ENCODE data around the gene MT1B. TPM values are rescaled to one million over a fixed set of nuclear protein-coding genes. Genes with fewer than 3 reads are reported as not detected.

MT1B gene
- total RNA-seq, 1 experiment from 2014 or later = not detected

DNA sequence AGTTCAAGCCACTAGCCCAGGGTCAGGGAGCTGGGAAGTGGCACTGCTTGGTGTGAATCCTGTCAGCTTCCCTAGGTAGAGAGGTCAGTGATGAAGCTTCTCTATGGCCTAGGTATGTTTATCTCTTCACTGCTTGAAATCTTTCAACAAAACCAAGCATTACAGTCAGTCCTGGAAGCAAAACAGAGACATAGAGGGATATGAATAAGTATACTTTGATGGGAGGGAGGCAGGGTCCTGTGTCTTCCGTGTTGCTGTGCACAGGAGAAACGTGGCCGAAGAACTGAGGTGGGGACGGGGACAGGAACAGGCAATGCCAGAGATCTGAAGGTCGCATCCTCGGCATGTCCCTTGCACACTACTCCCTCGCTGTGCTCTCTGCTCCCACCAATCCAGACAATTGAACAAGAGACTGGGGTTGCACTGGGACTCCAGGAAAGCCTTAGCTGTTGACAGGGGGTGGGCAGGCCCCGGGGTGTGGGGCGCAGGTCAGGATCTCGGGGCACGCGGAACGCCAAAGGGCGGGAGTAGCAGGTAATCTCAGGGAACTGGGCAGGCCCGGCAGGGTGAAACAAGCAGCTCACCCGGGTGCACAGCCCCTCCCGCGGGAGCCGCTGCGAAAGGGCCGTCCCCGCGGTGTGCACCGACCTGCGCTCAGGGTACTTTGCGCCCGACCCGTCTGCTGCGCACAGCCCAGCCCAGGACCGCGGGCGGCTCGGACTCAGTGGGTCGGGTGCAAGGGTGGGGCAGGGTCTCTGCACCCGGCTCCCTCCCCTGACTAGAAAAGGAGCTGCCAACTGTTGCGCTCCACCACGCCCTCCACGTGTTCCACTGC is 17.5 kb downstream of the MT1B start, which contains the start of gene MT1H:
Gene MT1H (plus strand): TSS at position 810 of the 835 bp plus-strand sequence. CDS start 71 bp downstream, outside the sequence.
- Histone ChIP-seq H3K18ac (ENCODE audit: insufficient read length, low read depth, low read length) (no peak within 1 kb of the TSS), H3K14ac (ENCODE audit: insufficient read depth, low read length) (no peak within 1 kb of the TSS), H3T11ph (ENCODE audit: low read length) (no peak within 1 kb of the TSS), H3K23ac (ENCODE audit: insufficient read length, low read depth, low read length) (no peak within 1 kb of the TSS), H3K9ac (ENCODE audit: extremely low read depth, insufficient read length, low read length) (no peak within 1 kb of the TSS), H2BK5ac (ENCODE audit: insufficient read length, low read length) (no peak within 1 kb of the TSS), H2AK5ac (ENCODE audit: insufficient read length, low read length) (no peak within 1 kb of the TSS), H4K5ac (ENCODE audit: insufficient read length, low read depth, low read length) (no peak within 1 kb of the TSS), H3K56ac (ENCODE audit: insufficient read length, low read depth, low read length) (no peak within 1 kb of the TSS), H3K23me2 (ENCODE audit: insufficient read length, low read depth, low read length, poor library complexity, severe bottlenecking) (peaks cover 12% of the 10 kb centered on the region), H3K79me1 (ENCODE audit: insufficient read depth, low read depth, low read length, poor library complexity, severe bottlenecking) (no peaks in the 10 kb centered on the region), H3K4ac (ENCODE audit: low read depth, low read length) (no peak within 1 kb of the TSS), H2AFZ (ENCODE audit: low read length) (no peak within 1 kb of the TSS), H3K4me1 (ENCODE audit: insufficient read depth, low read length) (peaks cover 6% of the 10 kb centered on the region; the same call in 1 of the 2 replicates), H3K27me3 (ENCODE audit: insufficient read depth, low read length) (peaks cover 60% of the 10 kb centered on the region), H3K9me3 (ENCODE audit: control insufficient read depth, low read depth, low read length) (no peaks in the 10 kb centered on the region), H2BK15ac (ENCODE audit: low read depth, low read length) (no peak within 1 kb of the TSS), H4K91ac (ENCODE audit: insufficient read length, low read depth, low read length) (no peak within 1 kb of the TSS), H2BK120ac (ENCODE audit: low read depth, low read length, poor library complexity, severe bottlenecking) (no peak within 1 kb of the TSS), H3K79me2 (ENCODE audit: insufficient read depth, low read length) (no peaks in the 10 kb centered on the region), H2BK20ac (ENCODE audit: low read depth, low read length, poor library complexity, severe bottlenecking) (no peak within 1 kb of the TSS), H2BK12ac (ENCODE audit: insufficient read length, low read depth, low read length) (no peak within 1 kb of the TSS), H3K4me2 (ENCODE audit: insufficient read depth, insufficient read length, low read length) (peak within 1 kb of the TSS; percentile 85), H3K27ac (ENCODE audit: insufficient read length, low read depth, low read length) (no peak within 1 kb of the TSS), H4K8ac (replicated peaks; ENCODE audit: insufficient read length, low read depth, low read length) (no peak within 1 kb of the TSS), H4K20me1 (ENCODE audit: control insufficient read depth, insufficient read depth, insufficient read length) (no peaks in the 10 kb centered on the region)
- peaks cover 4 to 35% of the 10 kb centered on the region in 2 experiments for H3K4me1 Mint-ChIP-seq
- DNase-seq = peak; percentile 35
- TF ChIP-seq, protein P1, sequence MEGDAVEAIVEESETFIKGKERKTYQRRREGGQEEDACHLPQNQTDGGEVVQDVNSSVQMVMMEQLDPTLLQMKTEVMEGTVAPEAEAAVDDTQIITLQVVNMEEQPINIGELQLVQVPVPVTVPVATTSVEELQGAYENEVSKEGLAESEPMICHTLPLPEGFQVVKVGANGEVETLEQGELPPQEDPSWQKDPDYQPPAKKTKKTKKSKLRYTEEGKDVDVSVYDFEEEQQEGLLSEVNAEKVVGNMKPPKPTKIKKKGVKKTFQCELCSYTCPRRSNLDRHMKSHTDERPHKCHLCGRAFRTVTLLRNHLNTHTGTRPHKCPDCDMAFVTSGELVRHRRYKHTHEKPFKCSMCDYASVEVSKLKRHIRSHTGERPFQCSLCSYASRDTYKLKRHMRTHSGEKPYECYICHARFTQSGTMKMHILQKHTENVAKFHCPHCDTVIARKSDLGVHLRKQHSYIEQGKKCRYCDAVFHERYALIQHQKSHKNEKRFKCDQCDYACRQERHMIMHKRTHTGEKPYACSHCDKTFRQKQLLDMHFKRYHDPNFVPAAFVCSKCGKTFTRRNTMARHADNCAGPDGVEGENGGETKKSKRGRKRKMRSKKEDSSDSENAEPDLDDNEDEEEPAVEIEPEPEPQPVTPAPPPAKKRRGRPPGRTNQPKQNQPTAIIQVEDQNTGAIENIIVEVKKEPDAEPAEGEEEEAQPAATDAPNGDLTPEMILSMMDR (conservative IDR thresholded peaks at IDR 0.05) = no peak
- H3K4me3 Mint-ChIP-seq = peak within 1 kb of the TSS; percentile 27 to 74; a peak in 4 of 5 replicates
- no peak within 1 kb of the TSS for H3K27ac Mint-ChIP-seq
- no CpG with 5 or more reads among the region's 38 CpGs for WGBS (ENCODE audit: extremely low coverage, insufficient read length, low lambda C conversion rate)
- H3K27me3 Mint-ChIP-seq (ENCODE audit: low read depth) = peaks cover 90% of the 10 kb centered on the region
- no peaks in the 10 kb centered on the region for H3K36me3 Mint-ChIP-seq (ENCODE audit: insufficient read depth in 1 of 3, low read depth in 3 of 3)
- H3K9me3 Mint-ChIP-seq = no peaks in the 10 kb centered on the region

Measured in H9 (cell line).